Mucosa of rectum (tissue), 2 donors: ENCODE data around the gene DUSP8.
"Not testable (repeated sequence)": the region's sequence is repeated elsewhere in the genome, so short reads cannot be mapped to it uniquely, and the experiment has no call there.

Source experiments
- H3K27ac ChIP-seq, 2 donors: one replicate each; pipeline ENCODE4 v1.7.0; 2013; ENCODE audit warnings: inconsistent platforms in 2 of 2, low read depth in 2 of 2, low read length in 2 of 2
- H3K27me3 ChIP-seq, 2 donors: one replicate each; pipeline ENCODE4 v1.7.0; 2013; ENCODE audit warnings: low read length in 2 of 2; ENCODE audit not compliant: control insufficient read depth in 2 of 2, insufficient read depth in 2 of 2
- H3K36me3 ChIP-seq, 2 donors: one replicate each; pipeline ENCODE4 v1.7.0; 2013; ENCODE audit warnings: low read length in 2 of 2; ENCODE audit not compliant: control insufficient read depth in 2 of 2, insufficient read depth in 2 of 2
- H3K4me1 ChIP-seq, 2 donors: one replicate each; pipeline ENCODE4 v1.7.0; 2013; ENCODE audit warnings: low read length in 2 of 2, mild to moderate bottlenecking in 1 of 2; ENCODE audit not compliant: control insufficient read depth in 2 of 2, insufficient read depth in 2 of 2
- H3K4me3 ChIP-seq, 2 donors: one replicate each; pipeline ENCODE4 v1.7.0; 2013; ENCODE audit warnings: low read length in 2 of 2
- H3K9ac ChIP-seq, 2 donors: one replicate each; pipeline ENCODE4 v1.7.0; 2013; ENCODE audit warnings: low read length in 2 of 2, low read depth in 1 of 2, mild to moderate bottlenecking in 1 of 2
- H3K9me3 ChIP-seq, 2 donors: one replicate each; pipeline ENCODE4 v1.7.0; 2013; ENCODE audit warnings: low read length in 2 of 2; ENCODE audit not compliant: control insufficient read depth in 2 of 2
- donor health status: healthy.
- donor health status: Normal muscosa, but diverticular disease.

DUSP8 gene

DNA sequence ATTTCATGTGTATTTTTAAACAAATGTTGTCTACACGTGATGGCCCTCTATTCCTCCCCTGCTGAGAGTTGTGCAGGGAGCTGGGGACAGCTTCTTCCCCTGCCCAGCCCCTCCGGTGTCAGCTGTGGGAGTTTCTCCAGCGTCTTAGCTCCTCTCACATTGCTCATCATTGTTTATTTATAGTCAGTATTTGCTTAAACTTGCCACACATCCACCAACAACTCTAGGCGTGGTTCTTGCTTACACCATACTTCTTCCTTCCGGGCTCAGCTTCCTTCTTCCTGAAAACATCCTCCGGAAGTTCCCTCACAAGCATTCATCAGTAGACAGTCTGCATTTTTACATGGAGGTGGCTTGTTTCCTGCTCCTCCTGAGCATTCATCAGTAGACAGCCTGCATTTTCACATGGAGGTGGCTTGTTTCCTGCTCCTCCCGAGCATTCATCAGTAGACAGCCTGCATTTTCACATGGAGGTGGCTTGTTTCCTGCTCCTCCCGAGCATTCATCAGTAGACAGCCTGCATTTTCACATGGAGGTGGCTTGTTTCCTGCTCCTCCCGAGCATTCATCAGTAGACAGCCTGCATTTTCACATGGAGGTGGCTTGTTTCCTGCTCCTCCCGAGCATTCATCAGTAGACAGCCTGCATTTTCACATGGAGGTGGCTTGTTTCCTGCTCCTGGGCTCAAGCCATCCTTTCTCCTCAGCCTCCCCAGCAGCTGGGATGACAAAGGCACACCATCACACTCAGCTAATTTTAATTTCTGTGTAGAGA is 17.3 kb upstream of the DUSP8 start:
- not testable (repeated sequence) for H3K27me3 ChIP-seq, H3K36me3 ChIP-seq, H3K9me3 ChIP-seq, H3K4me1 ChIP-seq, H3K4me3 ChIP-seq, H3K9ac ChIP-seq
- peak overlapping the region; percentile 0 to 23 for H3K27ac ChIP-seq

DNA sequence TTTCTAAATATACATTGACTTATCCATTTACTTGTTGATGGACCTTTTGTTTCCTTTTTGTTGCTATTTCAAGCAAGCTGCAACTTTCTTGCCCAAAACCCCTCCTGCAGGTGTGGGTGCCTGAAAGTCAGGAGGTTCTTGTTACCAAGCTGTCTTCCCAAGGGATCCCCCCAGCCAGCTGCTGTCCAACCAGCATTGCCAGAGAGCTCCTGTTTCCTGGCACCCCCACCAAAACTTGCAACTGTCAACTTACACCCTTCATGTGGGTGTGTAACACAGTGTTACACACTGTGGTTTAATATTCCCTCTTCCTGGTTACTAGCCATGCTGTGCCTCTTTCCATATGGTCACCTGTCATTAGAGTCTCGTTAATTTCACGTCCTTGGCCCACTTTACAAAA is 14.6 kb upstream of the DUSP8 start:
- H3K4me1 ChIP-seq: peaks cover 0 to 3% of the 10 kb centered on the region in 2 donors
- H3K27ac ChIP-seq: no peak overlapping the region
- H3K36me3 ChIP-seq: no peaks in the 10 kb centered on the region
- H3K4me3 ChIP-seq: no peak overlapping the region
- no peak overlapping the region for H3K9ac ChIP-seq
- H3K27me3 ChIP-seq: no peaks in the 10 kb centered on the region
- no peaks in the 10 kb centered on the region for H3K9me3 ChIP-seq

DNA sequence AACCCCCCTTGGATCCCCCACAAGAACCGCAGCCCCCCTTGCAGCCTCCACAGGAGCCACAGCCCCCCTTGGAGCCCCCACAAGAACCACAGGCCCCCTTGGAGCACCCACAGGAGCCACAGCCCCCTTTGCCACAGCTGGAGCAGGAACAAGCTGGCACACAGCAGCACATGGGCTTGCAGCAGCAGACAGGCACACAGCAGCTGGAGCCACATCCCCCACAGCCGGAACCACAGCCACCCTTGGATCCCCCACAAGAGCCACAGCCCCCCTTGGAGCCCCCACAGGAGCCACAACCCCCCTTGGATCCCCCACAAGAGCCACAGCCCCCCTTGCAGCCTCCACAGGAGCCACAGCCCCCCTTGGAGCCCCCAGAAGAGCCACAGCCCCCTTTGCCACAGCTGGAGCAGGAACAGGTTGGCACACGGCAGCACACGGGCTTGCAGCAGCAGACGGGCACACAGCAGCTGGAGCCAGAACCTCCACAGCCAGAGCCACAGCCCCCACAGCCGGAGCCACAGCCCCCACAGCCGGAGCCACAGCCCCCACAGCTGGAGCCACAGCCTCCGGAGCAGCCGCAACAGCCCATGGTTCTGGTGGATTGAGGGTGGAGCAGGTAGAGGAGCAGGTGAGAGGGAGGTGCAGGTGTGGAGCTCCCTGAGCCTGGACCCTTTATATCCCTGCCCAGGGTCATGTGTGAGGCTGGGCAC is 12.7 kb upstream of the DUSP8 start, which contains the start of gene KRTAP5-1:
KRTAP5-1 (minus strand) TSS at position 623 of the 710 bp plus-strand sequence; CDS start at position 589, 34 bp downstream.
- H3K36me3 ChIP-seq, H3K9me3 ChIP-seq, H3K27ac ChIP-seq, H3K4me1 ChIP-seq, H3K27me3 ChIP-seq, H3K9ac ChIP-seq, H3K4me3 ChIP-seq: not testable (repeated sequence)

DNA sequence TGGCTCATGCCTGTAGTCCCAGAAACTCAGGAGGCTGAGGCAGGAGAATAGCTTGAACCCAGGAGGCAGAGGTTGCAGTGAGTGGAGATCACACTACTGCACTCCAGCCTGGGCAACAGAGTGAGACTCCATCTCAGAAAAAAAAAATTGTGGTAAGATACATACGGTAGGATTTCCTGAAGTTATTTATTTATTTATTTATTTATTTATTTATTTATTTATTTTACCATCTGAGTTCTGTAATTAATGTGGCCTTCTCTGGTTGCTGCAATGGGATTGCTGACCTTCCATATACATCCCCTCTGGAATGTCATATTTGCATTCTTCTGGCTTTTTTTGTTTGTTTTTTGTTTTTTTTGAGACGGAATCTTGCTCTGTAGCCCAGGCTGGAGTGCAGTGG is 10.8 kb upstream of the DUSP8 start:
- H3K4me3 ChIP-seq, H3K9me3 ChIP-seq, H3K4me1 ChIP-seq, H3K36me3 ChIP-seq, H3K27ac ChIP-seq, H3K9ac ChIP-seq, H3K27me3 ChIP-seq: not testable (repeated sequence)

DNA sequence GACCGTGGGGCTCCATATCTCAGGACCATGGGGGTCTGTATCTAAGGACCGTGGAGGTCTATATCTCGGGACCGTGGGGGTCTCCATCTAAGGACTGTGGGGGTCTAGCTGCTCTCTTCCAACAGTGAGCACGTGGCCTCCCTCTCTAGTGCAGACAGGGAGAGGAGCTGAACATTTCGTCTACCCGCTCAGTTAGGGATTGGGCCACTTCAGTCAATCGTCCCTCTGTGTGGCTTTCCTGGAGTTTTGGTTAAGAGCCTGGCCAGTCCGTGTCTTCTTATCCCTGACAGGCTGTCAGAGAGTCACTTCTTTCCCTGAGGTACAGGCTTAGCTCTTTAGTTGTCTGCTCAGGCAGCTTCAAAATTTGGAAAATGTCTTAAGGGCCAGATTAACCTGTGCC is 9.9 kb upstream of the DUSP8 start:
- H3K4me1 ChIP-seq: no peaks in the 10 kb centered on the region
- no peaks in the 10 kb centered on the region for H3K27me3 ChIP-seq
- H3K4me3 ChIP-seq: no peak overlapping the region
- no peak overlapping the region for H3K27ac ChIP-seq
- no peaks in the 10 kb centered on the region for H3K9me3 ChIP-seq
- H3K9ac ChIP-seq: no peak overlapping the region
- H3K36me3 ChIP-seq: no peaks in the 10 kb centered on the region

DNA sequence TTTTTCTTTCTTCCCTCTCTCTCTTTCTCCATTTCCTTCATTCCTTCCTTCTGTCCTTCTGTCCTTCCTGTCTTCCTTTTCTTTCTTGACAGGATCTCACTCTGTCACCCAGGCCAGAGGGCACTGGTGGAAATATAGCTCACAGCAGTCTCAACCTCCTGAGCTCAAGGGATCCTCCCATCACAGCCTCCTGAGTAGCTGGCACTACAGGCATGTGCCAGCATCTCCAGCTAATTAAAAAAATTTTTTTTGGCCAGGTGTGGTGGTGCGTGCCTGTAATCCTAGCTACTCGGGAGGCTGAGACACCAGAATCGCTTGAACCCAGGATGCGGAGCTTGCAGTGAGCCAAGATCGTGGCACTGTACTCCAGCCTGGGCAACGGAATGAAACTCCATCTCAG is 4.8 kb upstream of the DUSP8 start:
- H3K36me3 ChIP-seq: no peaks in the 10 kb centered on the region
- no peaks in the 10 kb centered on the region for H3K9me3 ChIP-seq
- H3K4me3 ChIP-seq: no peak overlapping the region
- peaks cover 8 to 24% of the 10 kb centered on the region in 2 donors for H3K4me1 ChIP-seq
- no peak overlapping the region for H3K27ac ChIP-seq
- no peaks in the 10 kb centered on the region for H3K27me3 ChIP-seq
- H3K9ac ChIP-seq: no peak overlapping the region

DNA sequence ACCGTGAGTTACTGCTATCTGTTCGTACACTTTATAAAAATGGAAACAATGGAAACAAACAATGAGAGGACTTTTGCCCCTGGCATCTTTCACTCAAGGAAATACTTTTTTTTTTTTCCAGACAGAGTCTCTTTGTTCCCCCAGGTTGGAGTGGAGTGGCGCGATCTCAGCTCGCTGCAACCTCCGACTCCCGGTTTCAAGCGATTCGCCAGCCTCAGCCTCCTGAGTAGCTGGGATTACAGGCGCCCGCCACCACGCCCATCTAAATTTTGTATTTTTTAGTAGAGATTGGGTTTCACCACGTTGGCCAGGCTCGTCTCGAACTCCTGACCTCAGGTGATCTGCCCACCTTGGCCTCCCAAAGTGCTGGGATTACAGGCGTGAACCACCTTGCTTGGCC is 3.7 kb upstream of the DUSP8 start:
- H3K36me3 ChIP-seq, H3K27me3 ChIP-seq, H3K9me3 ChIP-seq, H3K4me3 ChIP-seq: not testable (repeated sequence)
- H3K4me1 ChIP-seq: peaks cover 13 to 31% of the 10 kb centered on the region in 2 donors
- peak overlapping the region; percentile 38 to 97 for H3K27ac ChIP-seq
- H3K9ac ChIP-seq: peak overlapping the region in 1 of 2 donors; percentile 95

DNA sequence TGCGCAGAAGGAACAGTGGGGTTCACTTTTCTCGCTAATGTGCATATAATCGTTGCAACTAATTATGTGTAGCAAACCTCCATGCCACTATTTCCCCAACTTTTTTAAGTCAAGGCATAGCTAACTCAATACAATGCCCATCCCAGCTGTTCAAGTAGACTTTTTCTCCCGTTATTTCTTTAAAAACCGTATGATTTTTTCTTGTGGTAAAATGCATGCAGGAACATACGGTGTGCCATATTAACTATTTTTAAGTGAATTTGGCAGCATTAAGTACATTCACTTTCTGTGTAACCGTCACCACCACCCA is 2.8 kb upstream of the DUSP8 start:
- H3K9me3 ChIP-seq: no peaks in the 10 kb centered on the region
- peak overlapping the region; percentile 41 to 95 for H3K9ac ChIP-seq
- peak overlapping the region; percentile 38 to 97 for H3K27ac ChIP-seq
- peaks cover 19 to 31% of the 10 kb centered on the region in 2 donors for H3K4me1 ChIP-seq
- H3K27me3 ChIP-seq: no peaks in the 10 kb centered on the region
- no peaks in the 10 kb centered on the region for H3K36me3 ChIP-seq
- H3K4me3 ChIP-seq: peak overlapping the region in 1 of 2 donors; percentile 69

DNA sequence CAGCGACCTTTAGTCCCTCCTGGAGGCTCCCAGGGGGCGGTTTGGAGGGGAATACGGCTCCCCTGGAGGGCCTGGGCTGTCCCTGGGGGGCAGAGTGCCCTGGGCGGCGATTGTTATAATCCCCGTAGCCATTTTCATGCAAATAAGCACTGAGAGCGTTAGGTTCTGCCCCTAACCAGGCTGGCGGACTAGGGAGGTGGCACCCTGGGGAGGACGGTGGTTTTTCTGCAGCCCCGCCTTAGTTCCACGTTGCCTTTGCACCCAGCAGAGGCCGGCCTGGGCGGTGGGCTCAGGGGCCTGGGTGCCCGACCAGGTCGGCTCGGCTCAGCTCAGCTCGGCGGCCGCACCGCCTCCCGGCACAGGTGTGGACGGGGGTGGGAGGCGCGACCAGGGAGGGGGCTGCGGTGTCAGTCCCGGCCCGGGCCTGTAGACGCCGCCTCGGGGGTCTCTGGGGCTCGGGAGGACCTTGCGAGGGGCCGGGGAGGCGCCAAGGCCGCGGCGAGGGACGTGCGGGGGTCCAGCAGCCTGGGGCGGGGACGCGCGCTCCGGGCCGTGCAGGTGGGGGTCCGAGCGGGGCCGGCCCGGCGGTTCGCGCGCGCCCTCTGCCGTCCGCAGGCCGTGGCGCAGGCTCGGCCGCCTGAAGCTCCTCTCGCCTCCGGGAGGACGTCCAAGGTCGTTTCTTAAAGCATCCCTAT is 2.3 kb upstream of the DUSP8 start:
- H3K9me3 ChIP-seq: no peaks in the 10 kb centered on the region
- no peaks in the 10 kb centered on the region for H3K27me3 ChIP-seq
- H3K4me1 ChIP-seq: peaks cover 24 to 36% of the 10 kb centered on the region in 2 donors
- peak overlapping the region; percentile 96 to 97 for H3K27ac ChIP-seq
- H3K36me3 ChIP-seq: no peaks in the 10 kb centered on the region
- peak overlapping the region; percentile 69 to 71 for H3K4me3 ChIP-seq
- peak overlapping the region; percentile 88 to 95 for H3K9ac ChIP-seq

DNA sequence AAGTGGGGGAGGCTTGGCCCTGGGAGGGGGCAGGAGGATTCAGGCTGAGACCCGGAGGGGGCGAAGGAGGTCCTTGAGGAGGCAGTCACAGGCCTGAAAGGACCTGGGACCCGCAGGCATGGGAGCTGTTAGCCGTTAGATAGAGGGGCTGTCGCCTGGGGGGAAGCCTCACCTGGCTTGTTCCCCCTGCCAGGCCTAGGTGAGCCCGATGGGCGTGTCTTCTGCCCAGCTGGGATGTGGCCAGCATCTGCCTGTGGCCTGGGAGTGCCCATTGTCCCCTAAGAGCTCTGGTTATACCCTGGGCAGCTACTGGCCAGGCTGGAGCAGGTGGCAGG is 1.8 kb upstream of the DUSP8 start:
- no peaks in the 10 kb centered on the region for H3K9me3 ChIP-seq
- no peaks in the 10 kb centered on the region for H3K27me3 ChIP-seq
- H3K36me3 ChIP-seq: no peaks in the 10 kb centered on the region
- H3K4me1 ChIP-seq: peaks cover 29 to 41% of the 10 kb centered on the region in 2 donors
- peak overlapping the region; percentile 96 to 97 for H3K27ac ChIP-seq
- peak overlapping the region; percentile 69 to 71 for H3K4me3 ChIP-seq
- H3K9ac ChIP-seq: peak overlapping the region; percentile 88 to 95
